GM19467 (cell line): ENCODE measurements around the gene CACNA2D1.

Source experiments
- ATAC-seq: cut with Tn5 transposase; IDR thresholded peaks from one replicate; pipeline ENCODE4 v1.9.1; 2021; ENCODE audit warnings: mild to moderate bottlenecking, moderate library complexity; ENCODE audit not compliant: unreplicated experiment

Gene CACNA2D1

DNA sequence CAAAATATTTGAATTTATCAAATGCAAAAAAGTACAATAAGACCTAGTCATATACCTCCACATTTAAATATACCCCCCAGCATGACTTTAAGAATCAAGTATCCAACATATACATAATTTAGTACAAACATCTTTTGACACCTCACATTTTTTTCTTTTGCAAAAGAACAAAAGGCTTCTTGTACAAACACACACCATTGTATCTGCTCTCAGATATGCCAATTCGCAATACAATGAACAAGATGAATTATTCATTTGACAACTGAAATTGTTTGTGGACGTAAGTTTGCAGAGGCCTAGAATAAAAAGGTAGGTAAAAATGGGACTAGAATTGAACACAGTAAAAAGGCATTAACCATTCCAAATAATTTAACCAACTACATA lies 154.4 kb downstream of the CACNA2D1 start:
- ATAC-seq = no peak

DNA sequence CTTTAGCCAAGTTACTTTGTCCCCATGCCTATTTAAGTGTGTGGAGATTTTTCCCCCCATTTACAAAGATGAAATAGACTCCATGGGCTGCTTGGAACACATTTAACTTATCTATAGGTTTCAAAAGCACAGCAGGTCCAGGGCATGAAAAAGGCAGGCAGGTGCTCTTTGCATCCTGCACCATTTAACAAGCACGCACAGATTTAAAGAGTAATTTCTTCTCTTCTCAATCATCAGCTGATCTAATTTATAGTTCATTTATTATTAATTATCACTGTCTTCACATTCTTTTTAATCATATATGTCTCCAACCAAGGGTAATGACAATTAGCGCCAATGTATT lies 156.8 kb downstream of the CACNA2D1 start:
- no peak for ATAC-seq

DNA sequence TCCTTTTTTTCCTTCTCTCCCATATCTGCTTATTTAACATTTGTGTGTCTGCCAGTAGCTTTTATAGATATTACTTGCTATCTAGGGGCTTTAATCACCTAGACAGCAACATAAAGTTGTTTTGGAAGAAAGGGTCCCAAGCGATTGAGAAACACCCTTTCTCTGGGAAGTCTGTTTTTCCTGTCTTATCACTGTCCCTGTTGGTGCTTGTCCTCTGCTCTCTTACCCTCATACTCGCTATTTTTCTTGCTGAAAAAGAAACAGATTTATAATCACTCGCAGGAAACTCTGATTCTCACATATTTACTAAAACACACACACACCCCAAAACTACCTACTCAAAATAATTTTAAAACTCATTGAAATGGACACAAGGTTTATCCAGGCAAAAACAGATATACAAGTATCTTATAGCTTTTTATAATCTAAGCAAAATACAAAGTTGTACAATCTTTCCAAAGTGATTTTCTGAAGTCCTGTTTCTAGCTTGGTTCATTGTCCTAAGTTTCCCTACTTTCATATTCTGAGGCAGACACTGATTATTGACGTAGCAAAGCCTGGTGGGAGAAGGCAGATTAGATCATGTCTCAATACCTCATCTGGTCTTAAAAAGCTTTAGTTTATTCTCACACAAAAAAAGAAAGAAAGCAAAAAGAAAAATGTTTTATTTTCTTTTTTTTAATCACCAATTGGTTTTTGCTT lies 157.3 kb downstream of the CACNA2D1 start:
- ATAC-seq = no peak

DNA sequence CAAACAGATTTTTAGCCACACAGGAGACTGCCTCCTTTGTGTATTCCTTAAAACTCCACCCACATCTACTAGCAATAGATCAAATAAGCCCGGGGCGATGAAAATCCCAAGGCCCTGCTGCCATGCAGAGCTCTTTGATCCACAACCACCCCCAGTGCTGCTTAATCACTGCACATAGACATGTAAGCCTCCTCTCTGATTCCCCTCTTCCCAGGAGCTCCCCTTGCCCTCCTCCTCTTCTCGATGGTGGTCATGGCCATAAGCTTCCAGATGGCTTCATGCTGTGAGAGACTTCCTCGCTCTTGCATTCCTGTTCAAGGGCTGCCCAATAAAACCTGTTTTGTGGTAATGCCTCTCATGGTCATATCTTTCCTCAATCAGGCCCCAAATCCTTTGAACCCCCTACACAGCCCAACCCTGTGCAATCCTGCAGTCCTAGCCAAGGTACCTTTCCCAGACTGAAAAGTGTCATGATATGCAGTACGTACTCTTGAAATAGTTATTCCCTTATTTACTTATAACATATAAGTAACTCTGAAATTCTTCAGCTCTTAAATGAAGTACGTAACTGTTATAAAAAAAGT lies 158.5 kb downstream of the CACNA2D1 start:
- no peak for ATAC-seq

DNA sequence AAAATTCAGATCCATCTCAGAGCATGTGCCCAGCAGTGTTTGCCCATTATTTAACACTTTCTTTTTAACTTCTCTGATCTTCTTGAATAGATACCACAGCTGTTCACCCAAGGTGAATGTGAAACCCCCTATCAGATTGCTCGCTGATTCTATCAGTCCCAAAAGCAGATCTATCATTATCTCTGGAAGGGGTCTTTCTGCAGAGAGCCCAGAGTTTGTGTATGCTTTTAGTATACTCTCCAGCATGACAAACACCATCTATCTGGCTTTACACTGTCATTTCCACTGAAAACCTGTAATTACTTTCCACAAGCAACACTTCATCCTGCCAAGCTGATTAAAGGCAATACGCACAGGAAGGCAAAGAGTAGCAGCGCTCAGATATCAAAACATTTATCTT lies 168.2 kb downstream of the CACNA2D1 start:
- no peak for ATAC-seq

DNA sequence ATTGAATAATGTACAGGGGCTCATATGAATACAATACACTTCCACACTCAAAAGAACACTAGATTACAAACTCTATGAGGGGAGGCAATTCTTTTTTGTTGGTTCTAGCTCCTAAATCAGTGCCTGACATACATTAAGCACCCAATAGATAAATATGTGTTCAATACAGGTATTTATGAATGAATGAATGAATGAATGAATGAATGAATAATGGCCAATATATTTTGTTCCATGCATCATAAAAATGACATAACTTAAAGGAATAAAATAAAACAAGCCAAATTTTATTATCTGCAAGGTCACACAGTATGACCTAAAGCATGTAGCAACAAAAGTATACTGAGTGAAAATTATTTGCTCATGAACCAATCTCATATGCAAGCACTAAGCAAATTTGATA lies 168.9 kb downstream of the CACNA2D1 start:
- ATAC-seq = no peak

DNA sequence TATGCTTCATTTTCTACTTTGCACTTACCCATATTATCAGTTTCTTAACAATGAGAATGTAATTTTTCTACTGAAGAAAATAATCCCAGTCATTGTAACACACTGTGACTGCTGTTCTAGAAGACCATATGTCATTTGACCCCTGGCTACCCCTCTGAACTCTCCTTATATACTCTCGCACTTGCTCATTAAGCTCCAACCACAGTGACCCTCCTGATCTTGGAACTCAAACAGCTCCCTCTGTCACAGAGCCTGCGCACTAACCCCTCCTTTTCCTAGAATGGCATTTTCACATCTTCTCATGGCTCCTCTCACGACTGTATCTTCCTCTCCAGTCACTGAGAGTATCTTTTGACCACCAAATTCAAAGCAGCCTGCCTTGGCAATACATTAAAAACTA lies 169.7 kb downstream of the CACNA2D1 start:
- no peak for ATAC-seq

DNA sequence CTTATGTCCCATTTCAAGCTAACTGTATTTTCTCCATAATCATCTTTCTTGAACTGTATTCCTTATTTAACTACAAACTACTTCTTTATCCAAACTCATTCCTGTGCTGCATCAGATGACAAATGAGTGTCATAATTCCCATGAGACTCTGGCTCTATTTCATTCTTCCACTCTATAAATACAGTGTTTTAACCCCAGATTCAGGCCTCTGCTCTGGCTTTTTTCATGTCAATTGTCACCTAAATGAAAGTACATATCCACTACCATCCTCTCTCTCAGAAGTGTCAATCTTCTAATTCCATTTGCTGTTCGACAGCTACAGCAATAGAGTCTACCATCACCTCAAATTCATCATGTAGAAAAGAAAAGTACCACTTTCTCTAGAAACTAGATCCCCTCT lies 172.7 kb downstream of the CACNA2D1 start:
- ATAC-seq = no peak

DNA sequence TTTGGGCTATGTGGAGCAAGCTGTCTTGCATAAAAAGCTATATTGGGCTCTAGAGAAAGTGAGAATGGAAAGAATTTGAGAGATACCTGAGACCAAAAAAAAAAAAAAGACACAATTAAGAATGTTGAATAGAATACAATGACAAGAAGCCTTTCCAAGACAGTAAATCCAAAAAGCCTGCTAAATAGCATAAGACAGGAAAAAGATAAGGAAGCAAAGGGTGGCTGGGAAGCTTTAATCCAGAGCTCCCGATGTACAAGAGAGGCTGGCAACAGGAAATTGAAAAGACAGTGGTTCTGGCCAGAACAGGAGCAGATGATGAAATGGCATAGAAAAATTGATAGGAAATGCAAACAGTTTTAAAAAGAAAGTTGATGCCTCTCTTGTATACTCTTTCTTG lies 174.9 kb downstream of the CACNA2D1 start:
- ATAC-seq = no peak

DNA sequence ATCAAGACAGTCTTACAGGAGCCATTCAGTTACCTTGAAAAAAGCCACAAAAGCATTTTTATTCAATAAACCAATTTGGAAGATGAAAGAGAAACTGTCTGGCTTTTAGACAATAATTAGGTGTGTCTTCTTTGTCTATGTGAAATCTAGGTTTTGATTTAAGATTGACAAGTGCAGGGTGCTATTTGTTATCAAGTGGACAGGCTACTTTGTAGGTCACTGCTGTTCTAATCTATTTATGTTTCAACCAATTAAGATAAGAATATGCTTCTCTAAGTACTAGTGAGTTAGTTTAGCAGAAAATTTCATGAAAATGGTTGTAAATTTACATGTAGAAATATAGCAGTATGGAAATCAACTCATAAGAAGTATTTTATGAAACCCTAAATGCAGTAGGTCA lies 177.5 kb downstream of the CACNA2D1 start:
- no peak for ATAC-seq

DNA sequence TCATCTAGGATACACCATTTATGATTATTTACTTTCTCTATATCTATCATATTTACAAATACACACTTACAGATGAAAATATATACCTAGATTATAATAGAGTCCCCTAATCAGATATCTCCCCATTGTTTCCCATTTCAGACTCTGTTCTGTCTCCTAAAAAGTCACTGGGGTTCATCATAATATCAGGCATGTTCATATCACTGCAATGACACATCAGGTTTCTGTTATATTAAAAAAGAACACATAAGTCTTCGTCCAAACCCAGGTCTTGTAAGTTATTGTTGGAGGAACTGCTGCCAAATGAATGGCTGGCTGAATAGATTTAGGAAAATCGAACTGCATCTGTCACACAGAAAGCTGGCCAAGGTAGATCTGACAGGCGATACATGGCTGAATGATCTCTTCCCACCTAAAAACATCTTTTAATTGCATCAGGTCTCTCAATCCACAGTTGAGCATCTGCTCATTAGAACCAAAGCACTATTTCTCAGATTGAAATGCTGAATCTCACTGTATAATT lies 178.7 kb downstream of the CACNA2D1 start:
- no peak for ATAC-seq

DNA sequence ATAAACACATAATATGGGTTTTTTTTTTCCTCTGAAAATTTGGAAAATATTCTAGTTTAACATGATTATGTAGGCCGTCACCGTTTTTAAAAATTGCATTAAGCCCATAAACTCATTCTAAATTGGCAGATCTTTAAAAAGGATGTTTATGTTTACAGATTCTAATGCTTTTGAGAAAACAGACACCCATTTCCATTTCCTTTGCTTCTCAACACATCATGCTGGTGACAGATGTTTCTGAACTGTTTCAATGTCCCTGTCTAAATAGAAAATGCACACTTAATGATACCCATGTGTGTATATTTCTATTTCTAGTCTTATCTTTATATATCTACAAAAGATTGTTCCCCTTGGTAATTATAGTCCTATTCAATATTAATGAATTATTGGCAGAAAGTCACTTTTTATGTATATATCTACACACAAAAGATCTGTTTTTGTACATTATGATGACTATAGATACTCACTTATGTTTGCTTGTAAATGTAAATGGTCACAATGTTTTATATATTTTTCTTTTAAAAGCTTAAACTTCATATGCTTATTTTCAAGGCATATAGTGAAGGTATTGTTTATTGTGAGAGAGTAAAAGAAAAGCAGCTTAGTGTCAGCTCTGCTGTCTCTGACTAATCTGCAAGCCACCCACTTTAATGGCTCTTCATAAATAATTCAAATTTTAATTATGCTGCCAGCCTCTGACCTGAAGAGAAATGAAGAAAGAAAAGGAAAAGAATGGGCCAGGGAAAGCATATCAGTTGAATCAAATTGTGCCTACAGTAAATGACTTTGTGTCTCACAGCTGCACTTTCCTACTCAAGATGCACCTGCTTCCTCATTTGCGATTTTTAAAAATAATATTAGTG lies 179.4 kb downstream of the CACNA2D1 start:
- no peak for ATAC-seq

DNA sequence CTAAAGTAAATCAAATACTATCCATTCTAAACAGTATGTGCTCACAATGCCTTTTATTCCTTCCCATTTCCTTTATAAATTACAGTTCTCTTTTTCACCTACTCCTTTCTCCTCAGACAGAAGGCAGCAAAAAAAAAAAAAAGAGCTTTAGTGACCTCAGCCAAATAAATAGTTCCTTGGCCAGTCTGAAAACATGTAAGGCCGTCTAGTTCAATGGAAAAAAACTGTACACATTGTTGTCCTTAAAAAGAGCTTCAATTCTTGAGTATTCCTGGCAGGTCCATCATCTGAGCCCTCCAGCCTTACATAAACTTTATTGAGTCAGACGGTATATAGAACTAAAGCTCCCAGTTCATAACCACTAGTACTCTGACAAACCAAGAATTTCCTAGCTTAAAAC lies 185.4 kb downstream of the CACNA2D1 start:
- no peak for ATAC-seq

DNA sequence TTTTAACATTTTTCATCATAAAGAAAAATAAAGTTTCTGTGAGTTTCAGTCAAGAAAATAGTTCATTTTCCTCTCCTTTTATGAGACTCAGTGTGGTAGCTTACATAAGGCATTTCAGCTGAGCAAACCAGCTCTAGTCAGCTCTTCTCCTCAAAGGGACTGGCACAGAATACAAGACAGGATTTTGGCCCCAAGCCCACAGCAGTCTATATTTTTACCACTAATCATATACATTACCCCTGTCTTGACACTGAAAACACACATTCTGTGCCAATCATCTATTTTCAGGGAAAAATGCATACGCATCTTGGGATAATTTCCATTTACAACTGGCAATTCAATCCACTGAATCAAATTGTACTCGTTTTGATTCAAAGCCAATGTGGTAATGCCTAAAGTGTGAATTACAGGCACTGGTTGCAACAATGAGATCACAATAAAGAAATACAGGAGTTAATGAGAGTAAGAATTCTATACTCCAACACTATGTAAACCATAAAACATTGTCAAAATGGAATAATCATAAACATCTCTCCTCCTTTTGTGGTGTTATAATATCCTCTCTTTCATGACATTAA lies 186.4 kb downstream of the CACNA2D1 start:
- no peak for ATAC-seq

DNA sequence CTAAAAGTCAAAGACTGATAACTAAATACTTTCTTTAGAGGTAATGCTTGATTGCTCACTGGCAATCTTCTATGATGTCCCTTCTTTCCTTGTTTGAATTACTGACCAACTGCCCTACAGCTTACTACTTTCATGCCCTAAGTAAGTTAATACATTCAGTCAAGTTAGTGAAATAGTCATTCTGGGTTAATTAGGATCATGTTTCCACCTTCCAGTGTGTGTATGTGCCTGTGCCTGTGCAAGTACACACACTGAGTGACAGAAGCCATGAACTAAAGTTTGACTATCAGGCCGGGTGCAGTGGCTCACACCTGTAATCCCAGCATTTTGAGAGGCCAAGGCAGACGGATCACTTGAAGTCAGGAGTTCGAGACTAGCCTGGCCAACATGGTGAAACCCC lies 187.9 kb downstream of the CACNA2D1 start:
- no peak for ATAC-seq

DNA sequence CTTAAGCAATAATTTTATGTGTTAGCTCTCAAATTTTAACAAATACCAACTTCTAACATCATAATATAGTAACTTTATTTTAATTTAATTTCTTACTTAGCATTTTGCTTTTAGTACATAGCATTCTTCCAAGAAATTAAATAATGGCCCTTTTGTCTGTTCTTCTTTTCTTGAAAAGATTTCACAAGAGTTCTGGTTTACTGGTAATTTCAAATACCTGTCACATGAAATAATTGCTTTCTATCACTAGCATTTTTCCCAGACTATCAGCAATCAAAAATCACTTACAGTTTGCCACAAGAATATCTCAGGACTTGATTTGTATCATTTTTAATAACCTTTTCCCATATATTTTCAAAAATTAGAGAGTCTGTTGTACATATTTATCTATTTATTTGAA lies 193.0 kb downstream of the CACNA2D1 start:
- ATAC-seq = no peak

DNA sequence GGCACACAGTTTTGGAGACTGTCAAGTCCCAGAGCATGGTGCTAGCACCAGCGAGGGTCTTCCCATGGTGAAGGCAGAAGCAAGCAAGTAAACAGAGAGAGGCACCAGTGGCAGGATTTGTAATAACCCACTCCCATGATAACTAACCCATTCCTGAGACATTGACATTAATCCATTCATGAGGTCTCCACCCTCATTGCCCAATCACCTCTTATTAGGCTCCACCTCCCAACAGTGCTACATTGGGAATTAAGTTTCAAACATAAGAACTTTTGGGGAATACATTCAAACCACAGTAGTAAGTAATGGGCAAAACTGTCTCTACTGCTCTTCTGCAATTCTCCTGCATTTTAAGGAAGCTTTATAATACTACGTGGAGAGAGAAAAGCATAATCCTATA lies 193.6 kb downstream of the CACNA2D1 start:
- ATAC-seq = no peak

DNA sequence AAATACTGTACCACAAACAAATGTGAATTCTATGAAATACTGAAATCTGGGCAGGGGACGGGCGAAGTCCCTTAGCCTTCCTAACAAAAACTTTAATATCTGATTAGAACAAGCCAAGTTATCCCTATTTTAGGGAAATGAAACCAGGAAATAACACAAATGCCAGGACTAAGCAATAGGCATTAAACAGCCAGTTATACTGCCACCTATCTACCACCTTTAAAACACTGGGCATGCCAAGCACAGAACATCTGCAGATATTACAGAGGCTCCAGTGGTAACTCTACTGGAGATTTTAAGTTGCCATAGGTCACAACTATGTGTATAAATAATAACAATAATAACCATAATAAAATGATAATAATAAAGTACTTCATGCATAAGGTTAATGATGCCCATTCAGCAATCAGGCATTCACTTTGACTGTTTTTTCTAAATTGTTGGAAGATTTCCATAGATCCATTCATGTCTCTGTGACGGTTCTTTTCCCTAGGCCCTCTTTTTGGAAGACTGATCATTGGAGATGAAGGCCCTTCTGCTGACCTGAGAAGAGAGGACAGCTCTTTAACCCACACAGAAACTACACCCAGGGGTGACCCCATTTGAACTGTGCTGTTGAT lies 195.7 kb downstream of the CACNA2D1 start:
- ATAC-seq = no peak

DNA sequence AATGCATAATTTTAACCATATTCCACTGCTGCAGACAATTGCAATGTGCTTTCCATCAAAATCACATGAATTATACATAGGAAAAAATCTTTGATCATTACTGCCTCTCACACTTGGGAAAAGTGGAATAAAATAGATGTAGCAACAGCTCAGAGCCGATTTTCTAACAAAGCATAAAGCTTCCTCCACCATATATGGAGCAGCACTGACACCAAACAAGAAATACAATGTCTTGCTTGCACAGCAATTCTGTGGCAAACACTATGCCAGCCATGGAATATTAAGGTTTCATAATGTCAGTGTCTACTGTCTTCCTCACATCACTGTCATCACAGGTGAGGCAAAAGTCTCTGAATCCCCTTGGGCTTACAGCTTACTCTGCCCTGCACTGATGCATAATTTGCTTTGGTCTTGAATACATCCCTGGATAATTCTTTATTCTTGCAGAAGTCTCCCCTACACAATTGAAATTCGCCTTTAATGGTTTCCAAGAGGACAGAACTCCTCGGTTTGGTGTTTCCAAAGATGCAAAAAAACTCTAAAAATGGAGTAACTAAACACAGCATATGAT lies 198.5 kb downstream of the CACNA2D1 start:
- ATAC-seq = no peak

DNA sequence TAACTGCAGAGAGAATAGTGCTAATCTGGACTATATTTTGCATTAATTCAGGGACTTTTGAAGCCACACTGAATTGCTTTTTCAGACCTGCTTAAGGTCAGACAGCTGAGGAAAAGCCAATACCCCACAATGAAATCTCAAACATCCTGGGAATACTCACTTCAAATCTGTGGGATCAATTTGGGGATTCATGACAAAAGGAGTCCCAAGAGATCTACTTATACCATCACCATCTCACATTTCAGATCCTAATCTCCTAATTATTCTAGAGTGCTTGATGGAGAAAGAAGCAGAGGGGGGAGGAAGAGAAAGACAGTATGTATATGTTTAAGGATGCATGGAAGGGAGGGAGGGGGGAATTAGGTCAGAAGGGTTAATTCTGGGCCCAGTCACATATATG lies 202.2 kb downstream of the CACNA2D1 start:
- ATAC-seq = no peak

DNA sequence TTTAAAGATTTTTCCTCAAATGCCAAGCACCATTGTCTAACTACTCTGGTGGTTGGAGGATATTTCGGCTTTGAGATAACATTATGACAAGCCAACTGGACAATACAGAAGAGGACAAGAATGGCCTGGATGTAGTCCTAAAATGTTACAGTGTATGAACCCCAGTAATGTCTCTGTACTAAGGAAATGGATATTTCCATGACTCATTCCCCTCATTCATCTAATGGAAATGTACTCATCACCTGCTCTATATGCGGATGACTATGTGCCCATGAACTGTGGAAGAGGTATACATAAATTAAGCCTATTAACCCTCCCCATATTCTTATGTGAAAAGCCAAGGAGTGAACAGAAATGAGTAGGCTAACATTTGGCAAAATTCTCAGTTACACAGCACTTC lies 207.9 kb downstream of the CACNA2D1 start:
- no peak for ATAC-seq
